ENCODE results near the gene BCAR3. TPM values are rescaled to one million over a fixed set of nuclear protein-coding genes. Genes with fewer than 3 reads are reported as not detected.

The BCAR3 gene
- total RNA-seq, 1 experiment from 2014 or later: 69.3 TPM

GRCh38 chr1:93584261-93585003 is 97.2 kb downstream of the BCAR3 start:
- DNase-seq (ENCODE audit: extremely low read depth, low read depth): no peak

GRCh38 chr1:93581917-93582850 is 99.5 kb downstream of the BCAR3 start:
- DNase-seq (ENCODE audit: extremely low read depth, low read depth): no peak

DNA sequence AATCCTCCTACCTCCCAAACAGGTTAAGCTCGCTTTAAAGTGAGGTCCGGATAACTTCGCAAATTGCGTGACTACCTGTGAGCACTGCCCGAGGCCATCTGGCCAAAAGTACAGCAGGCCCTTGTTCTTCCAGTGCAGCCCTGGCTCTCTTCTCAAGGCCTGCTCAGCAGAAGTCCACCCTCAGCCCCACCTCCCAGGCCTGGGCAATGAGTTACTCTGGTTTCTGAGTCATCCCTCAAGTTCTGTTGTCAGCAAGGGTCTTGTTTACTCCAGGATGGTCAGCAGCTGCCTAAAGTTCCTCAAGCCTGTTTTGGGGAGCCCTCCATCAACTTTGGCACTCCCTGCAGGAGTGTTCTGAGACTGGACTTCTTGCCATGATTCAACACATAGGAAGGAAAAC is 101.7 kb downstream of the BCAR3 start:
- no peak for DNase-seq (ENCODE audit: extremely low read depth, low read depth)

GRCh38 chr1:93578911-93579825 is 102.5 kb downstream of the BCAR3 start:
- DNase-seq (ENCODE audit: extremely low read depth, low read depth): no peak

DNA sequence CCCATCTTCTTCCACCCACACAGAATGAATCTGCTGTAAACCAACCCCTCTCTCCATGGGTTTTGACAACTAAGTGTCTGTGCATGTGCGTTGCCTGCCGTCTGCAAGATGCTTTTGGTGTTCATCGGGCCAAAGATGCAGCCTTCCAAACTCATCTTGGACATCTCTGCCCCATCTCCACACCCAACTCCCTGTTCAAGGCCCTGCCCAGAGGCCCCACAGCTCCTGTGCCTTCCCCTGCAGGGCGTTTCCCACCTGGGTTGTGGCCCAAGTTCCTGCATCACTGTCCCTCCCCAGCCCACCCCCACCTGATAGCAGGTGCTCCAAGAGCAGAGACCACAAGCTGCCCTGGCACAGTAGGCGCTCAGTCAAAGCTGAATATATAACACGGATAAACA is 103.2 kb downstream of the BCAR3 start:
- DNase-seq (ENCODE audit: extremely low read depth, low read depth): no peak

DNA sequence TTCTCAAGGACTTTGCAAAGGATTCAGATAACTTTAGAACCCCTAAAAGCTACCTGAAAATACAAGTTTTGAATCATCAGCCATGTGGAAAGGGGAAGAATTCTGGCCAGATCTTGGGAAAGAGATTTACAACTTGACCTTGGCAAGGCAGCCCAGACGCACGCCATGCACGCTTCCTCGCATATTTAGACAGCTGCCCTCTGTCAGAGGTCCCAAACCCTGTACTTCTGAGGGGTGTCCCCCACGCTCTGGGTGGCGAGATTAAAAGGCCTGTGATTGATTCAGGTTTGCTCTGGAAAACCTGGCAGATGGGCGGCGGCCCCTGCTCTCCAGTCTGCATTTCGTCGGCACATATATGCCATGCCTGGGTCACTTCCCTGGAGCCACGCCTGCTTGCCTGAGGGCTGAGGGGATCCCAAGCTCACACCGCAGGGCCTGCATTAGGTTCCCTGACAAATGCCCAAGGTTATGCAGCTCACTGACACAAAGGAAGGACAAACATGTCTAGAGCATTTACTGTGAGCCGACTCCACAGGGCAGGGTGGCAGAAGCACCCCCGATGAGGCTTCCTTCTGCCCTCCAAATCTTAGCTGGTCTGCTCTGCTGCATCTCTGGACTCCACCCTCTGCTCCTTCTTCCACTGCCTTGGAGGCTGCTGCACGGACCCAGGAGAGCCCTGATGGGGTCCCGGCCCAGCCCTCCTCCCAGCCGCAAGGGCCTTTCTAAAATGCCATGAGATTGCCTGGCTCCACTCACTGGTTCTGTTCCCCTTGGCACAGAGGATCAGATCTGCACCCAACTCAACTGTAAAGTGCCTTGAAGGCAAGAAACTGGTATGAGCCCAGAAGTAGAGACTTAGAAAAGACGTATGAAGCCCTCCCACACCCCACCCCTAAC is 103.9 kb downstream of the BCAR3 start:
- no peak for DNase-seq (ENCODE audit: extremely low read depth, low read depth)

DNA sequence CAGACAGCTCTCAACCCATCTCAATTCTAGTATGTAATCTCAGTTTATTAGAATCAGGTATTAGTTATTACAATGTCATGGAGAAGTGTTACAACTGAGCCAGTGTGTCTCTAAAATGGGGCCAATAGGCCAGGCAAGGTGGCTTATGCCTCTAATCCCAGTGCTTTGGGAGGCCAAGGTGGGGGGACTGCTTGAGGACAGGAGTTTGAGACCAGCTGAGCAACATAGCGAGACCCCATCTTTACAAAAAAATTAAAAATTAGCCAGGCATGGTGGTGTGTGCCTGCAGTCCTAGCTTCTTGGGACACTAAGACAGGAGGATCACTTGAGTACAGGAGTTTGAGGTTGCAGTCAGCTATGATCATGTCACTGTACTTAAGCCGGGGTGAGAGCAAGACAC is 104.9 kb downstream of the BCAR3 start:
- no peak for DNase-seq (ENCODE audit: extremely low read depth, low read depth)

- DNase-seq (ENCODE audit: extremely low read depth, low read depth): no peak
Measured at GRCh38 chr1:93576346-93576745, 105.3 kb downstream of the BCAR3 start.

GRCh38 chr1:93575621-93576284 is 105.9 kb downstream of the BCAR3 start:
- DNase-seq (ENCODE audit: extremely low read depth, low read depth): no peak

GRCh38 chr1:93574991-93575390 is 106.6 kb downstream of the BCAR3 start:
- no peak for DNase-seq (ENCODE audit: extremely low read depth, low read depth)

- DNase-seq (ENCODE audit: extremely low read depth, low read depth): no peak
Measured at GRCh38 chr1:93574511-93574910, 107.1 kb downstream of the BCAR3 start.

DNA sequence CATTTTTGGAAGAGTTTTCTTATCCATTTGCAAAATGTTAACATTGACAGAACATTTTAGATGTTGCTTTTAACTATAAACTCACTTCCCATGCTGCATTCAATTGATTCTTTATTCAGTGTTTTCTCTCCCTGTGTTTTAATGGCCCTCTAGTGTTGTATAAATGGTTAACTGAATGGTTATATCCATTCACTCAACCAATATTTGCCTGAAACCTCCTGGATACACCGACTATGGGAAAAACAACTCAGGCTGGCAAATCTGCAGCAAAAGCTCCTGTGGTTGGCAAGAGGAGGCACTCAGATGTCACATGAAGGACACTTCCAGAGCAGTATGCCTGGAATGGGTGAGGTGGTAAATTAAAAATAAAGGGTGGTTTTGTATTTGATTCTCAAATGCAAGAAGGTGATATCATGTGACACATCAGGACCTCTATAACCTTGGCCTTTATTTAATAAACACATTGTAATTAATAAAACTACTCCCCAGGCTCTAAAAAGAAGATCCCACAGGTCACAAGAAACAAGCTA is 107.6 kb downstream of the BCAR3 start:
- no peak for DNase-seq (ENCODE audit: extremely low read depth, low read depth)

DNA sequence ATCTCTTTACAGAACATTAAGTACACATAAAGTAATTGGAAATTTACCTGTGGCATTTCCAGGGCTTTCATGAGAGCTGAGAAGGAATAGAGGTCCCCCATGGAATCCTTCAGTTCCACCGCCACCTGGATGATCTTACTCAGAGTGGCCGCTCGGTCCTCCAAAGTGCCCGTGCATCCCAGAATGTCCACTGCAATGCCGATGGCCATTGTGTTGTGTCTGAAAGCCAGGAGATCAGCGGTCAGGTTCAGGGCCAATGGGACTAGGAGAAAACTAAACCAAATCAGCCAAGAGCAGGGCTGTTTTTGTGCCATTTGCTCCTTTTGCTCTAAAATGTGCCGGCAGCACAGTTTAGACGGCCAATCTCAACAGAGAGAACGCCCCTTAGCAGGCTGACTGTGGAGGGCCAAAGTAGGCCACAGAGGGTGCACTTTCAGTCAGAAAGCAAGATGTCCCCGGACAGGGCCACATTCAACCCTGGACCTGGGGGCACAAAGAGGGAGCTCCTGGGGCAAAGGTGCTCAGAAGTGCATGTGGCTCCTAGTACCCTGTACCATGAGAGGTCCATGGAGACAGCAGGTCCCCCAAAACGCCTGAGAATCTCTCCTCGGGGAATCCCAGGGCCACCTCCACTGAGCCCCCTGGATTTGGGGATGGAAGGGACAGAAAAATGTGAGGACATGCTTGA is 109.9 kb downstream of the BCAR3 start:
- DNase-seq (ENCODE audit: extremely low read depth, low read depth): no peak

DNA sequence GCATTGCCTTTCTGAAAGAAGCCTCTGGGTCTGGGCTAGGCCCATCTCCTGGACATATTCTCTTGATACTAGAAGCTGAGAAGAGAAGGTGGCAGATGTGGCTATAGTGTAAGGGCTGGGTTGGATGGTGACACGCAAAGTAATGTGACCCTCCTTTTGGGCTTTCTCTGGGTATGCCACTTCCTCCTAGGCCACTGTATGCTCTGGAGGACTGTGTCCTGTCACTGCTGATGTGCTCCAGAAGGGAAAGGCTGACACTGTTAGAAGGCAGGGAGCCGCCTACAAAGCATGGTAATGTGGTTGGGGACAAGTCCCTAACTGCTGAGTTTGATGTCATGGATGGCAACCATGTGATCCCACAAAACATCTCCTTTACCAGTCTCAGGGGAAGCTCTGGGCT is 112.1 kb downstream of the BCAR3 start:
- DNase-seq (ENCODE audit: extremely low read depth, low read depth): no peak

DNA sequence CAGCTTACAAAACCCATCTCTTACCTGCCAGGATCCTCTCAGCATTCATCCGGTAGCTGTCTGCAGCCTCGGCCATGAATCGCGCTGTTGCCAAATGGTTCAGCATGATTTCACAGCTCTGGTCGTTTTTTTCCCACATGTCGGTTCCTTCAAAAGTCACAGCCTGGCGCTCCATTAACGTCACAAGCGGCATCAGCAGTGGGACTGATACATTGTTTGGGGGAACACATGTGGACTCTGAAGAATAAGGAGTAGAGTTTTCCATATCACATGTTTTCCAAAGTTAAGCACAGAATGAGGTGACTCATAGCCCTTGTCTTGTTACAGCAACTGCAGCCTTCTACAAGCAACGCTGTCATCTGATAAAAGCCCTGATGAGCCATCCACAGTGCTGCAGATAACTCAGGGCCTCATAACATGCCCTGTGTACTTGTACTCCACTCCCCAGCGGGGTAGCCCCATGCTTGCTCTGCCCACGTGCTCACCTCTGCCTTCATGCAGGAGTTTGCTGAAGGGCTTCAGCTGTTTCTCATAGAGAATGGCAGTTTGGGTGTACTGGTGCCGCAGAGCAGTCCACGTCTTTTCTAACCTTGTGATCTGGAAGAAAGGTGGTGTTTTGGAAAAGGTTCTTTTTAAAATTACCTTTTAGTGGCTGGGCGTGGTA is 114.2 kb downstream of the BCAR3 start:
- no peak for DNase-seq (ENCODE audit: extremely low read depth, low read depth)

GRCh38 chr1:93566227-93566626 is 115.4 kb downstream of the BCAR3 start:
- no peak for DNase-seq (ENCODE audit: extremely low read depth, low read depth)

DNA sequence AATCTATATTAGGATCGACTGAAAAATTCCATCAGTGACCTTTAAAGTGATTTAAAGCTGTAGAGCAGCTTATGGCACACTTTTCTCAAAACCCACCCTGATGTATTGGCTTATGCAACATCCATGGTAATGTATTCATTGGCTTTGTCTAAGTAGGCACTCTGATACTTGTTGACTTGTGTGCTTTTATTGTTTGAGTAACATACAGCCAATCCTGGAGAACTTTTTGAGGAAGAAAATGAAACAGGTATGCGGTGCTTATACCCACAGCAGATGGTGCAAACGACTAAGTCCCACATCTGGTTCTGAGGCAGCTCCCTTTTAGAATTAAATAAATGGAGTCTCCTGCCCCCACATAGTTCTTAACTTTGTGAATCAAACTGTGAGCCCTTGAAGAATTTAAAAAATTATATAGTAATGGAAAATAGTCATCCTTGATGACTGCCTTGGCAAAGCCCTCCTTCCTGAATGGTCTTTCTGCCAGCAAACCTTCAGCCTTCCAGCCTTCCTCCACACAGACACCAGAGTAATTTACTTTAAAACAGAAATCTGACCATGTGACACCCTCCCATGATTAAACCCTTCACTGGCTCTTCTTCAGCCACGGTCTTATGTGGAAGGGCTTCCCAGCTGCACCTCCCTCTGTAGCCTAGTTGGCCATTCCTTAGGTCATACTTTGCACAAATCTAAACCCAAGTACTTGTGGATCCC is 116.0 kb downstream of the BCAR3 start:
- DNase-seq (ENCODE audit: extremely low read depth, low read depth): no peak

Data from NCI-H460 (cell line).